ENCODE results near the gene RPS25. TPM values are rescaled to one million over a fixed set of nuclear protein-coding genes. Genes with fewer than 3 reads are reported as not detected.
"Not testable (repeated sequence)": the region's sequence is repeated elsewhere in the genome, so short reads cannot be mapped to it uniquely, and the experiment has no call there.

Gene RPS25
- total and polyA plus RNA-seq, 9 of the 15 experiments (the other 6 are each of a cell fraction or from before 2014, with no cell fraction given) = 1,553 to 5,486 (median 2,471) TPM

GRCh38 chr11:118991486-118992038 lies 26.6 kb downstream of the RPS25 start:
- BruUV-seq (replicated peaks); CTCF ChIA-PET (ENCODE audit: low intra/inter-chr PET ratio); H3K4me3 ChIP-seq; H3K36me3 ChIP-seq (ENCODE audit: control insufficient read depth, insufficient read depth, low read length); H3K9me1 ChIP-seq (ENCODE audit: control insufficient read depth, insufficient read depth, low read length); DNase-seq (ENCODE audit: extremely low read depth in 1 of 4, low spot score in 3 of 4); H3K27me3 ChIP-seq (ENCODE audit: control insufficient read depth in 2 of 2, insufficient read depth in 2 of 2, low read length in 2 of 2); H3K9ac ChIP-seq (ENCODE audit: insufficient read depth in 1 of 2, low read depth in 2 of 2, low read length in 2 of 2); in situ Hi-C loops (cut with MboI); H3K4me2 ChIP-seq (ENCODE audit: insufficient read depth, low read length); intact Hi-C loops (cut with micrococcal nuclease); H3K79me2 ChIP-seq (ENCODE audit: control insufficient read depth, insufficient read depth, low read length); H2AFZ ChIP-seq (ENCODE audit: low read depth, low read length); H3K9me3 ChIP-seq (replicated peaks; ENCODE audit: control insufficient read depth, insufficient read depth, low read depth, low read length); H4K20me1 ChIP-seq (replicated peaks; ENCODE audit: control insufficient read depth, insufficient read depth, low read length); FAIRE-seq; POLR2A ChIA-PET; H3K4me1 ChIP-seq (replicated peaks in 1 of 2; ENCODE audit: control insufficient read depth in 2 of 2, insufficient read depth in 2 of 2, low read length in 2 of 2); ATAC-seq; H3K27ac ChIP-seq (ENCODE audit: extremely low read depth, low read depth, low read length): not testable (repeated sequence)
- TF ChIP-seq POLR2G (IDR thresholded peaks at IDR 0.05; ENCODE audit: low read depth, low read length) = 0 out of 2 replicates have a peak, but pooled peaks have one; percentile 29
- WGBS (ENCODE audit: insufficient coverage, low coverage, missing lambda C conversion rate) = 95% methylated on average over 14 of the region's 44 CpGs

- Histone ChIP-seq H3K9me1 (ENCODE audit: control insufficient read depth, insufficient read depth, low read length) (no peaks in the 10 kb centered on the region), H3K9me3 (replicated peaks; ENCODE audit: control insufficient read depth, insufficient read depth, low read depth, low read length) (no peaks in the 10 kb centered on the region), H3K27me3 (ENCODE audit: control insufficient read depth in 2 of 2, insufficient read depth in 2 of 2, low read length in 2 of 2) (no peaks in the 10 kb centered on the region), H2AFZ (ENCODE audit: low read depth, low read length) (no peak overlapping the region), H3K79me2 (ENCODE audit: control insufficient read depth, insufficient read depth, low read length) (no peaks in the 10 kb centered on the region), H3K4me2 (ENCODE audit: insufficient read depth, low read length) (no peak overlapping the region), H3K4me1 (replicated peaks in 1 of 2; ENCODE audit: control insufficient read depth in 2 of 2, insufficient read depth in 2 of 2, low read length in 2 of 2) (peaks cover 0 to 2% of the 10 kb centered on the region in 2 experiments; a peak in 3 of 5 replicates), H3K9ac (ENCODE audit: insufficient read depth in 1 of 2, low read depth in 2 of 2, low read length in 2 of 2) (no peak overlapping the region), H3K4me3 (no peak overlapping the region), H4K20me1 (replicated peaks; ENCODE audit: control insufficient read depth, insufficient read depth, low read length) (no peaks in the 10 kb centered on the region), H3K27ac (ENCODE audit: extremely low read depth, low read depth, low read length) (no peak overlapping the region), H3K36me3 (ENCODE audit: control insufficient read depth, insufficient read depth, low read length) (no peaks in the 10 kb centered on the region)
- FAIRE-seq (no peak), DNase-seq (ENCODE audit: extremely low read depth in 1 of 4, low spot score in 3 of 4) (no peak), ATAC-seq (0 out of 3 replicates have a peak, but pooled peaks have one; percentile 27)
- in situ Hi-C loops (cut with MboI) (no loop called here), intact Hi-C loops (cut with micrococcal nuclease) (no loop called here)
- WGBS (ENCODE audit: insufficient coverage, low coverage, missing lambda C conversion rate) = 66% methylated on average over 5 of the region's 5 CpGs
- ChIA-PET CTCF (ENCODE audit: low intra/inter-chr PET ratio) (no interaction called here), POLR2A (no interaction called here)
- BruUV-seq (replicated peaks) = no TSS peak
- TF ChIP-seq RAD21 (CRISPR knock-in tag; conservative IDR thresholded peaks at IDR 0.05 in 1 of 2, IDR thresholded peaks at IDR 0.05 in 1 of 2) (no peak), ZC3H8 (IDR thresholded peaks at IDR 0.05) (no peak), MTA1 (IDR thresholded peaks at IDR 0.05; ENCODE audit: borderline replicate concordance) (no peak), NFE2L1 (tag; IDR thresholded peaks at IDR 0.05; ENCODE audit: borderline replicate concordance, low read depth) (no peak), POLR2AphosphoS5 (IDR thresholded peaks at IDR 0.05; ENCODE audit: control insufficient read depth, insufficient read depth, low read depth, low read length) (no peak), CBX2 (IDR thresholded peaks at IDR 0.05; ENCODE audit: insufficient read depth, low read length, poor library complexity, severe bottlenecking) (no peak), NCOR1 (IDR thresholded peaks at IDR 0.05) (no peak), NR4A1 (CRISPR knock-in tag; IDR thresholded peaks at IDR 0.05) (no peak), NR4A1 (tag; IDR thresholded peaks at IDR 0.05) (no peak), ZNF507 (tag; conservative IDR thresholded peaks at IDR 0.05) (no peak), MAZ (CRISPR knock-in tag; conservative IDR thresholded peaks at IDR 0.05 in 1 of 2, IDR thresholded peaks at IDR 0.05 in 1 of 2) (no peak), CHCHD3 (CRISPR knock-in tag; IDR thresholded peaks at IDR 0.05) (no peak), GTF2A2 (tag; IDR thresholded peaks at IDR 0.05) (no peak)
- TF ChIP-seq, protein P1, sequence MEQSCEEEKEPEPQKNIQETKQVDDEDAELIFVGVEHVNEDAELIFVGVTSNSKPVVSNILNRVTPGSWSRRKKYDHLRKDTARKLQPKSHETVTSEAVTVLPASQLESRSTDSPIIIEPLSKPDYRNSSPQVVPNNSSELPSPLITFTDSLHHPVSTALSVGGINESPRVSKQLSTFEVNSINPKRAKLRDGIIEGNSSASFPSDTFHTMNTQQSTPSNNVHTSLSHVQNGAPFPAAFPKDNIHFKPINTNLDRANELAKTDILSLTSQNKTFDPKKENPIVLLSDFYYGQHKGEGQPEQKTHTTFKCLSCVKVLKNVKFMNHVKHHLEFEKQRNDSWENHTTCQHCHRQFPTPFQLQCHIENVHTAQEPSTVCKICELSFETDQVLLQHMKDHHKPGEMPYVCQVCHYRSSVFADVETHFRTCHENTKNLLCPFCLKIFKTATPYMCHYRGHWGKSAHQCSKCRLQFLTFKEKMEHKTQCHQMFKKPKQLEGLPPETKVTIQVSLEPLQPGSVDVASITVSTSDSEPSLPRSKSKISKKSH (CRISPR knock-in tag; IDR thresholded peaks at IDR 0.05) = no peak
These were observed 29.9 kb downstream of the RPS25 start for GRCh38 chr11:118988280-118988679.

Measured in K562 (cell line).